Osteocyte (in vitro differentiated cells): ENCODE measurements around the gene ZDHHC1. TPM values are rescaled to one million over a fixed set of nuclear protein-coding genes. Genes with fewer than 3 reads are reported as not detected.

Experiments used
- DNase-seq: peaks from one replicate; pipeline ENCODE4 v3.0.0; 2021; ENCODE audit warnings: mixed read lengths; ENCODE audit not compliant: unreplicated experiment; ENCODE audit errors: extremely low spot score
- H3K27ac Mint-ChIP-seq: one replicate; pipeline ENCODE4 v1.8.0; 2021; ENCODE audit warnings: mild to moderate bottlenecking, mixed read lengths; ENCODE audit not compliant: unreplicated experiment
- H3K27me3 Mint-ChIP-seq: one replicate; pipeline ENCODE4 v1.8.0; 2021; ENCODE audit warnings: mixed read lengths; ENCODE audit not compliant: unreplicated experiment
- H3K36me3 Mint-ChIP-seq: one replicate; pipeline ENCODE4 v1.8.0; 2021; ENCODE audit warnings: mixed read lengths; ENCODE audit not compliant: unreplicated experiment
- H3K4me1 Mint-ChIP-seq: one replicate; pipeline ENCODE4 v1.8.0; 2021; ENCODE audit warnings: mixed read lengths; ENCODE audit not compliant: unreplicated experiment
- H3K4me3 Mint-ChIP-seq: one replicate; pipeline ENCODE4 v1.8.0; 2021; ENCODE audit warnings: mild to moderate bottlenecking, moderate library complexity, mixed read lengths; ENCODE audit not compliant: unreplicated experiment
- H3K9me3 Mint-ChIP-seq: one replicate; pipeline ENCODE4 v1.8.0; 2021; ENCODE audit warnings: mixed read lengths; ENCODE audit not compliant: unreplicated experiment
- total RNA-seq: library from RNA; stranded (reverse); gene quantifications from 2 replicates; pipeline ENCODE4 v1.2.1, GENCODE V29; 2021
- TF ChIP-seq, protein P1 (sequence below): fragments of 200-600 bp; sonication (generic); IDR thresholded peaks from 2 replicates; pipeline ENCODE4 v1.5.0; 2021; ENCODE audit warnings: antibody characterized with exemption, mild to moderate bottlenecking, moderate library complexity

Gene ZDHHC1
- total RNA-seq, 1 donor from 2014 or later = 15.4 TPM

GRCh38 chr16:67448580-67448979 lies 32.3 kb upstream of the ZDHHC1 start:
- Mint-ChIP-seq H3K27ac (no peak overlapping the region), H3K4me3 (no peak overlapping the region), H3K4me1 (peaks cover 12% of the 10 kb centered on the region), H3K9me3 (no peaks in the 10 kb centered on the region), H3K36me3 (peaks cover 16% of the 10 kb centered on the region), H3K27me3 (no peaks in the 10 kb centered on the region)
- TF ChIP-seq, protein P1, sequence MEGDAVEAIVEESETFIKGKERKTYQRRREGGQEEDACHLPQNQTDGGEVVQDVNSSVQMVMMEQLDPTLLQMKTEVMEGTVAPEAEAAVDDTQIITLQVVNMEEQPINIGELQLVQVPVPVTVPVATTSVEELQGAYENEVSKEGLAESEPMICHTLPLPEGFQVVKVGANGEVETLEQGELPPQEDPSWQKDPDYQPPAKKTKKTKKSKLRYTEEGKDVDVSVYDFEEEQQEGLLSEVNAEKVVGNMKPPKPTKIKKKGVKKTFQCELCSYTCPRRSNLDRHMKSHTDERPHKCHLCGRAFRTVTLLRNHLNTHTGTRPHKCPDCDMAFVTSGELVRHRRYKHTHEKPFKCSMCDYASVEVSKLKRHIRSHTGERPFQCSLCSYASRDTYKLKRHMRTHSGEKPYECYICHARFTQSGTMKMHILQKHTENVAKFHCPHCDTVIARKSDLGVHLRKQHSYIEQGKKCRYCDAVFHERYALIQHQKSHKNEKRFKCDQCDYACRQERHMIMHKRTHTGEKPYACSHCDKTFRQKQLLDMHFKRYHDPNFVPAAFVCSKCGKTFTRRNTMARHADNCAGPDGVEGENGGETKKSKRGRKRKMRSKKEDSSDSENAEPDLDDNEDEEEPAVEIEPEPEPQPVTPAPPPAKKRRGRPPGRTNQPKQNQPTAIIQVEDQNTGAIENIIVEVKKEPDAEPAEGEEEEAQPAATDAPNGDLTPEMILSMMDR = no peak
- no peak for DNase-seq

DNA sequence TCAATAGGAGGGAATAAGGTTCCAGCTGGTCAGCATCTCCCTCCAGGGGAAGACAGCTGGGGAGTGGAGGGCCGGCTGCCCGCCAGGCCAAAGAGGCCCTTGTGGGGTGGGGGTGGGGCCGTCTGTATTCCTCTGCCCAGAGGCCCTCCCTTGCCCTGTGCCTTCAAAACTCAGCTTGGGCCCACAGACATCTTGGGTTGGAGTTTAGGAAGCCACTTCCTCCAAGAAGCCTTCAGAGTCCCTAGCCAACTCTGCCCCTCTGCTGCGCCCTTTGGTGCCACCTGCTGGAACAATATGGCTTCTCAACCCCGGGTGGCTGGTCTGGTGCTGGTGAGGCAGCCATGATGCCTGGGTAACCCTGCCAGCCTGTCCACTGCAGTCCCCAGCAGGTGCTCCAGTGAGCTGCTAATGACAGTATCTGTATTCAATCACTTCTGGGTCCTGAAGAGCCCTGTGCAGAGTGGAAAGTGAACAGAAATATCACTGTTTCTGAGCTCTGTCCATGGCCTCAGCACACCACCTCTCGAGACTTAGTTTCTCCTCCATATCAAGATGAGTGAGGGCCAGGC lies 31.3 kb upstream of the ZDHHC1 start:
- TF ChIP-seq, protein P1 = peak; percentile 42
- no peaks in the 10 kb centered on the region for H3K27me3 Mint-ChIP-seq
- H3K9me3 Mint-ChIP-seq = no peaks in the 10 kb centered on the region
- no peak for DNase-seq
- H3K36me3 Mint-ChIP-seq = peaks cover 14% of the 10 kb centered on the region
- H3K4me3 Mint-ChIP-seq = no peak overlapping the region
- peaks cover 12% of the 10 kb centered on the region for H3K4me1 Mint-ChIP-seq
- no peak overlapping the region for H3K27ac Mint-ChIP-seq

- H3K27ac Mint-ChIP-seq = no peak overlapping the region
- H3K36me3 Mint-ChIP-seq = peaks cover 14% of the 10 kb centered on the region
- no peak overlapping the region for H3K4me3 Mint-ChIP-seq
- peaks cover 12% of the 10 kb centered on the region for H3K4me1 Mint-ChIP-seq
- DNase-seq = no peak
- TF ChIP-seq, protein P1 = no peak
- H3K9me3 Mint-ChIP-seq = no peaks in the 10 kb centered on the region
- no peaks in the 10 kb centered on the region for H3K27me3 Mint-ChIP-seq
These were observed 30.8 kb upstream of the ZDHHC1 start for GRCh38 chr16:67446968-67447507.

DNA sequence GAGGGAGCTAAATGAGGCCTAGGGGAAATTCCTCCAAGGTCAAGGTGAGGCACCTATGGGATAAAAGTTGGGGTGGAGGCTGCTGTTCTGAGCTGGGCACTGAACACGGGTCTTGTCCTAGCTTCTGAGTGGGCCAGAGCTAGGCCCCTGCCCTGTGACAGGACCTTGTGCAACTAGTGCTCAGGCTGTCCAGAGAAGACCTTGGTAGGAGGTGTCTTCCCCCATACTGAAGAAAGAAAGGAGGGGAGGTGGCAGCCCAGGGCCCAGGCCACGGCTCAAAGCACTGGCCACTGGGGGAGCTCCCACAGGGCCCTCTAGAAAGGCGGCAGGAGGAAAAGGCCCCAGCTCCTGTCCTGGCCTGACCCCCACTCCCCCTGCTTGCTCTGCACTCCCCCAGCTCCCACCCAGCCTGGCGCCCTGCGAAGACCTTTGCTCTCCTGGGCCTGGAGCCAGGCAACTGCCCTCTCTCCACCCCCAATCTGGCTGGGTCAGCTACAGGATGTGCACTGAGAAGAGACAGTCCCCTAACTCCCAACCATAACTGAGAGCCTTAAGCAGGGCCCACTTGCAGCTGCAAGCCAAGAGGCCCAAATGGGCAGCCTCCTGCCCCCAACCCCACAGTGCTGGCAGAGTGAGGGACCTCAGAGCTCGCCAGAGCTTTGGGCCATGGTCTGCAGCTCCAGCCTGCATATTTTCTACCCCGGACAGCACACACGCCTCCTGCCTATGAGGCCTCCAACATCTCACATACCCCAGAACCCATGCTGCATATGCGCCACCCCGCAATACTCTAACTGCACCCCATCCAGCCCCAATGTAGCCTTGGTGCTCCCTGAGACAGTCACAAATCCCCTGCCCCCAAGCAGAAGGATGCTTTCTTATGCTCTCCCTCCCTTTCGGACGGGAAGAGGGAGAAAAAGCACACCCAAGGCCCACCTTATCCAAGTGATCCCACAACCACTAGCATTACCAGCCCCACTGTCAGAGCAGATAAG lies 29.9 kb upstream of the ZDHHC1 start:
- Mint-ChIP-seq H3K27me3 (no peaks in the 10 kb centered on the region), H3K27ac (no peak overlapping the region), H3K4me1 (peaks cover 16% of the 10 kb centered on the region), H3K9me3 (no peaks in the 10 kb centered on the region), H3K4me3 (no peak overlapping the region), H3K36me3 (peaks cover 11% of the 10 kb centered on the region)
- TF ChIP-seq, protein P1 = no peak
- no peak for DNase-seq

GRCh38 chr16:67445441-67445912 lies 29.2 kb upstream of the ZDHHC1 start:
- Mint-ChIP-seq H3K4me1 (peaks cover 13% of the 10 kb centered on the region), H3K27me3 (no peaks in the 10 kb centered on the region), H3K27ac (no peak overlapping the region), H3K36me3 (peaks cover 6% of the 10 kb centered on the region), H3K9me3 (no peaks in the 10 kb centered on the region), H3K4me3 (no peak overlapping the region)
- no peak for DNase-seq
- TF ChIP-seq, protein P1 = no peak
